NCI-H2029 (cell line): ENCODE results near the gene ZFAND3.

Source experiments
- DNase-seq: peaks from one replicate; lab custom pipeline; 2025; lab: John Stamatoyannopoulos, UW

Gene ZFAND3

DNA sequence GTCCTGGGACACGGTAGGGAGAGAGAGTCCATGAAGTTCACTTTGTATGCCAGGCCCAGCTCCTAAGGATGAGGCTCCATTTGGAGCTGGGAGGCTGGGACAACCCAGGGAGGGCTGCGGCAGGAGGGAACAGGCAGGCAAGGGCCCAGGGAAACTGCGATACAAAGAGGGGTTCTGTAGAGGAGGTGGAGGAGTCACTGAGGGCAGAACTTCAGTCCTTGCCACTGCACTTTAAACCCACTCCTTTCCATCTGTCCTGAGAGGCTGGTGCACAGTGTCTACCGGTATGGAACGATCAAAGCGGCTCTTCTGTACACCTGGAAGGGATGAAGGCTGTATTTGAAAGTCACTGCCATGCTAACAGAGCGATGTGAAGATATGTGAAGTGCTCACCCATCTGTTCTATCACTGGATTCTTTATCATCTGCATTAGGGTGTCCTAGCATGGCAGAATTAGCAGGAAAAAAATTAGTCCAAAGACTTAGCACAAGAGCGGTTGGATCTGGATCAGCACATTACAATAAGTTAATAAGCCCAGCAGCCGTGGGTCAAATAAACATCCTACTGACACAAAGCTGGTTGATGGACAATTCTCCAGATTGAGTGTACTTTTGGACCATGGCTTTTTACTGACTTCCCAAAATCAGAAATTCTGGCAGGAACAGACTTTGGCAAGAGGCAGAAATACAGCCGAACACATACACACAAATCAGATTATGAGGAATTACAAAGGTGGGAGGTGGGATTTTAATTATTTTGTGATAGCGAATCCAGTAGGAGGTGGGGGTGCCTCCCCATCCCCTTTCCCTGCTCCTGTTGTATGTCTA lies 20.9 kb upstream of the ZFAND3 start:
- no peak for DNase-seq

- DNase-seq = no peak
Measured at GRCh38 chr6:37799263-37799644, 20.3 kb upstream of the ZFAND3 start.

DNA sequence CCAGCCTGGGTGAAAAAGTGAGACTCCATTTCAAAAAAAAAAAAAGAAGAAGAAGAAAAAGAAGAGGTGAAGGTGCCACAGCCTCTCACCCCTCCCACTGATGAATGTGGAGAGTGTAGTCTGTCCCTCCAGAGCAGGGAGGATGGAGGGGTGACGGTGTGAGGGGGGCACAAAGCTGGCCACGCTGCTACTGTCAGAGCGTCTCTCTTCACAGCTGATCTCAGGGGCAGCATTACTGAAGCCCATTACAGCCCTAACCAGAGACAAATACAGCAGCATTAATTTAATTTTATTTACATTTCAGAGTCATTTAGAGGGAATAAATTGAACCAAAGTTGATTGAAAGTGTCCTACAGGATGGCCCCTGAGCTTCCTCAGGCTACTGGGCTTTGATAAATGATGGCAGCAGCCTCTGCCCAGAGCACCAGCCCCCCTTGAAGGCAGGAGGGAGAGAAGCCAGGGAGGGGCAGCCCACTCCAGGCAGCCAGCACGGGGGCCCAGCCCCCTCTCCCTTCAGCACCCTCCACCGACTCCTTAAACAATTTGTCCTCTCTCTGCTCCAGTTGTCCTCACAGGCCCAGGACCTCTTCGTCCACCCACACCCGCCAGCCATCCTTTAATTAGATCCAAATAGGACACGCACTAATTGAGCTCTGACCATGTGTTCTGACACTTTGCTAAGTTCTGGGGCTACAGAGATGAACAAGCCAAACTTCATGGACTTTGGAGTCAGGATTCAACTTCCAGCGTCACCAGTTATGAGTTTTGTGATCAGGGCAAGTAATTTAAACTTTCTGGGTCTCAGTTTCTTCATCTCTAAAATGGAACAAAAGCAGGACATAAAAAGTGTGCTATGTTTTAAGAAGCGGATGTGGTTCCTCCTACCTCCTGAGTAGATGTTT lies 18.6 kb upstream of the ZFAND3 start:
- DNase-seq = no peak

GRCh38 chr6:37801605-37801940 lies 18.0 kb upstream of the ZFAND3 start:
- DNase-seq = no peak

- no peak for DNase-seq
Measured at GRCh38 chr6:37802810-37803209, 16.7 kb upstream of the ZFAND3 start.

GRCh38 chr6:37804586-37804985 lies 14.9 kb upstream of the ZFAND3 start:
- DNase-seq = no peak

DNA sequence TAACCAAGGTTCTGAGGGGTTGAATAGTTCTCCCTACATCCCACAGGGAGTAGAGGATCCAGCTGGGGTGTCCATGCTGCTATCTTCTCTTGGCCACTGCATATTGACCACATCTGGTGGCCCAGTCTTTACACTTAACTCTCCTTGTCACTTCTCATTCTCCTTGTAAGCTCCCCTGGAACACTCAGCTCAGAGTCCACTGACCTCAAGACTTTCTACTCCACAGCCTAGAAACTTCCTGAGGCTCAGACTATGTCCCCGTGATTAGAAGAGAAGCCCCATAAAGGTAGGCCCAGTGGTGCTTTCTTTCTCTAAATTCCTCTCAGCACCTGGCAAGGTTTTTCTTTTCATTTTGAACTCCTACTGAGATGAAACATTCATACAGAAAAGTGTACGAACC lies 13.3 kb upstream of the ZFAND3 start:
- no peak for DNase-seq

GRCh38 chr6:37807656-37808055 lies 11.9 kb upstream of the ZFAND3 start:
- DNase-seq = no peak

- no peak for DNase-seq
Measured at GRCh38 chr6:37809197-37809543, 10.4 kb upstream of the ZFAND3 start.

GRCh38 chr6:37812841-37813240 lies 6.7 kb upstream of the ZFAND3 start:
- no peak for DNase-seq

DNA sequence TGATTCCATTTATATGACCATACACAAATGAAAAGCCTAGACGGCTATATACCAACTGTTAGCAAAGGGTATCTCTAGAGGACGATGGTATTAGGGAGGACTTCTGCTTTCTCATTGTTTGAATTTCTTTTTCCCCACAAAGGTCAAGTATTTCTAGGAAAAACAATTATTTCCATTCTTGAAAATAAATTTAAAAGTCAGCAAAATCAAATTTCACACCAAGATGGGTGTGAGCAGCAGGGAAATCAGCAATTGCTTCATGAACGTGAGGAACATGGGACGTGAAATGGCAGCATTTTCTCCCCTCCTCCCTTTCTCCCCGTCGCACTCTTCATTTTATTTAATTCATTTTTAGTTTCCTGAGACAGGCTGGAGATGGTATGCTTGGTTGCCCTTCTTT lies 5.2 kb upstream of the ZFAND3 start:
- DNase-seq = no peak

DNA sequence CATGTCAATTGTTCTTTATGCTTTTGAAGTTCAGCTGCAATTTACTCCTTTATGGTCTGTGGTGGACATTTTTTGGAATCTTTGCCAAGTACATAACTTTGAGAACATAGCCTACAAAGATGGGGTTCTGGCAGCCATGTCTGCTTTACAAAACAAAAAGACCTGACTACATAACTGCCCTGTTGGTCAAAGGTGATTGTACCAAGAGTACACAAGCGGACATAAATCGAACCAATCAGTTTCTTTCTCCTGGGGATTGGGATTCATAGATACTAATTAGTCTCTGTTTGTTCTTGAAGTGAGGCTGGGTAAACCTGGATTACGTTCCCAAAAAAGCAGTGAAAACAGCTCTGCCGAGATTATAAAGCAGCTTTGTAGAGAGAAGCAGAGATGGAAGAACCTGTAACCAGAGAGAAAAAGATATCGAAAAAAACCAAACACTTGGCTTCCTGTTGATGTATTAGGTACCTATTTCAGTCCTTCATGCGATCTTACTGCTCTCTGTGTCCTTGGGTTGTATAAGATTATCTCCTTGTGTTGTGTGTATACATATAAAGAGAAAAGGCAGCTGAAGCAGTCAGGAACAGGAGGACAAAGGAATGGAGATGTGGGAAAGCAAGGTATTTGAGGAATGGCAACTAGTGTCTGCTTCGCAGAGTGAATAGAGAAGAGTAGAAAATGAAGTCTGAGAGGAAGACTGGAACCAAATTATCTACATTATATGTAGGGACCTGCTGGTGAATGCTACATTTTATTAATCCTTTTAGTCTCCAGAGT lies 2.7 kb upstream of the ZFAND3 start:
- DNase-seq = no peak

DNA sequence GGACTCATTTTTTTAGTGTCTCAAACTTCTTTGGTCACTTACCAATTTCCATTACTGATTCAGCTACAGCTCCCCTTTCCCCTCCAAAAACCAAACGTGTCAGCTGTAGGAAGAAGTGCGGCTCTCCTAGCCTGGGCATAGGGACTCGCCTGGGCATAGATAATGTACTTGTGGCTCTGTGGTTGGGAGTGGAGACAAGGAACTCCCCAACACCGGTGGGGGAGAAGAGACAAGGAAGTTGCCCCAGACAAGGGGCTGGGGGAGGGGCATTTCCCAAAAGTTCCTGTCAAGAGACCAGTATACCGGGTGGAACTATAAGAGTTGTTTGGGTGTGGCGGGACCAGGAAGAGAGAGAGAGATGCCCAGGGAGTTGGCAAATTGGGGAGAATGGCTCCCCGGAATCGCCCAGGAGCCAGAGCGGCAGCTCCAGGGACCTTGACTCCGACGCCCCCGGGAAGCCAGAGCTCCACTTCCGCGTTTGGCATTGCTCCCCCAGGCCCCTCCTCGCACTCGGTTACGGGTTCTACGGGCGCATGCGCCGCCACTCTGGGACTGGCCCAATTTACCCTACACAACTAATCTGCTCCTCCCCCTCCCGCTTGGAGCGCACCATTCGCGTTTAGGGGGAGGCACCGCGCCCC lies 871 bp upstream of the ZFAND3 start:
- DNase-seq = peak; percentile 91

- peak; percentile 48 for DNase-seq
Measured at GRCh38 chr6:37819802-37820717, 533 bp downstream of the ZFAND3 start.

GRCh38 chr6:37820718-37821079 lies 1.2 kb downstream of the ZFAND3 start:
- no peak for DNase-seq

DNA sequence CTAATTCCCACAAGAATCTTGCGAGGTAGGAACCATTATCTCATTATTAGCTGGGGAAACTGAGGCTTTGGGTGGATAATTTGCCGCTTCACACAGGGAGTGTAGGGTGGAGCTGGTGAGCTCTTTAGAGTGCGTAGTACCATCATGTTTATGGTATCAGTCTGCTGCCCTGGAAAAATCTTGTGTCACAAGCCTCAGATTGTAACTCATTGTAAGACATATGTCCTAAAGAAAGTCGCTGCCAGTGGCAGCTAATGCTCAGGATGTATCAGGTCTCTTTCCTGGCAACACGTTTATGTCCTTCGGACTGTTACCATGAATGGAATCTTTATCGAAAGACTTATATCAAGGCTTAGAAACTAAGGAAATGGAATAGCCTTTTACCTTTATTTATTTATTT lies 1.9 kb downstream of the ZFAND3 start:
- no peak for DNase-seq

- no peak for DNase-seq
Measured at GRCh38 chr6:37822851-37823682, 3.5 kb downstream of the ZFAND3 start.

- no peak for DNase-seq
Measured at GRCh38 chr6:37824170-37824569, 4.6 kb downstream of the ZFAND3 start.

GRCh38 chr6:37826188-37826587 lies 6.7 kb downstream of the ZFAND3 start:
- DNase-seq = no peak

GRCh38 chr6:37826993-37827392 lies 7.5 kb downstream of the ZFAND3 start:
- no peak for DNase-seq
